Choroid plexus epithelial cell (primary cell): ENCODE measurements around the gene NPFFR1.

Experiments used
- DNase-seq: peaks from one replicate; pipeline ENCODE4 v3.0.0-alpha.2; 2010; ENCODE audit warnings: low read depth
- H3K4me3 ChIP-seq: 2 replicates; pipeline ENCODE4 v1.5.1; 2011; ENCODE audit warnings: low read depth, mild to moderate bottlenecking, control low read depth, low read length, moderate library complexity
- CTCF ChIP-seq: conservative IDR thresholded peaks from 2 replicates; pipeline ENCODE4 v1.5.1; 2011; ENCODE audit warnings: low read depth, mild to moderate bottlenecking, control low read depth, inconsistent platforms, low read length, moderate library complexity

NPFFR1 gene

DNA sequence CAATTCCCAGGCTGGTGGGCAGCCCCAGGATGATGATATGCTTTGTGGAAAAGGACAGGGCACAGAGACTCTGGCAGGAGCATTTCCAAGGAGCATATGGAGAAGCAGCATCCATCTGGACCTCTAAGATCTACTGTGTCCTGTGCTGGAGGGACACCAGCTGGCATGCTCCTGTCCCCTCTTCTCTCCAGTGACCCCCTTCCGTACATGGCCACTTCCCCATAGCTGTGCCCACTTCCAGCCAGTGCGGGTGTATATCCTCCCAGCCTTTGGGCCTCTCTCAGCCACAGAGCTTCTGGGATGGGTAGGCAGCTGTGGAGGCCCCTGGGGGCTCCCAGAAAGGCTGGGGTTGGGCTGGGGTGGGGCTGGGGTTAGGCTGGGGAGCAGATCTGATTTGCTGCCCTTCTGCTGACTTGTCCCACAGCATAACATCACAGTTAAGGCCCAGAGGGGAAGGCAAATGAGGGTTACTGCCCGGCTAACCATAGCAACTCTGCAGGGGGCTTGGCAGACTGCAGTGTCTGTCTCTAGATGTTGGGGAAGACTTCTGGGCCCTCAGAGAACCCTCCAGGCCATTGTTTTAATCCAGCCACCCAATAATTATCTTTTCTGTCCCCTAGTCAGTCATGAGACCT is 6.3 kb downstream of the NPFFR1 start:
- no peak overlapping the region for H3K4me3 ChIP-seq
- TF ChIP-seq CTCF = no peak
- DNase-seq = no peak

DNA sequence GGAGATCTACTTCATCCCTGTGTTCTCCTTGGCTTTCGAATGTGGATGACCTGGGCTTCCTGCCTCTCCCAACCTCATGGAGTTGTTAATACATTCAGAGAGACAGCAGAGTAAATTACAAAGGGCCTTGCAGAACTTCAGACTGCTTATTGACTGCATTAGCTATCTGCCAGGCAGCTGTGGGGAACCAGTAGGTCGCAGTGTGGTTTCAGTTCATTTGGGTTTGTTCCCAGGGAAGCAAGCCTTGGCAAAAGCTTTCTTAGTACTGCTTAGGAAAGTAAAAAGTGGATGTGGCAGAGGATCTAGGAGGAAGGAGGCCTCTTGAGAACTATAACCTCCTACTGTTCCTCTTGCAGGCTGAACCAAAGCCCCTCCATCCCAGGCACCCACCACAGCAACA is 9.2 kb downstream of the NPFFR1 start:
- TF ChIP-seq CTCF = peak; percentile 44
- no peak overlapping the region for H3K4me3 ChIP-seq
- peak; percentile 92 for DNase-seq

- peak; percentile 59 for DNase-seq
- H3K4me3 ChIP-seq = no peak overlapping the region
- peak; percentile 56 for TF ChIP-seq CTCF
Measured at GRCh38 chr10:70272925-70273316, 10.9 kb downstream of the NPFFR1 start.

- no peak overlapping the region for H3K4me3 ChIP-seq
- DNase-seq = no peak
- no peak for TF ChIP-seq CTCF
Measured at GRCh38 chr10:70271996-70272924, 11.5 kb downstream of the NPFFR1 start.

DNA sequence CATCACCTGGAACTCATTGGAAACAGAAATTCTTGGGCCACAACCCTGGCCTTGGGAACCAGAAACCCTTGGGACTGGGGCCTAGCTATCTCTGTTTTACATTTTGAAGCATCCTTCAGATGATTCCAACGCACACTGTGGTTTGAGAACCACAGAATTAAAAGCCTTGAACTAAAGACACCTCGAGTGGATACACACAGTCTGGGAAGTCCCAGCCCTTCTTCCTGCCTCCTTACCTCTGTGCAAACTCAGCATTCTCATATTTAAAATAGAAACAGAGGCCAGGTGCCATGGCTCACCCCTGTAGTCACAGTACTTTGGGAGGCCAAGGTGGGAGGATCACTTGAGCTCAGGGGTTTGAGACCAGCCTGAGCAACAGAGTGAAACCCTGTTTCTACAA is 12.9 kb downstream of the NPFFR1 start:
- DNase-seq = no peak

DNA sequence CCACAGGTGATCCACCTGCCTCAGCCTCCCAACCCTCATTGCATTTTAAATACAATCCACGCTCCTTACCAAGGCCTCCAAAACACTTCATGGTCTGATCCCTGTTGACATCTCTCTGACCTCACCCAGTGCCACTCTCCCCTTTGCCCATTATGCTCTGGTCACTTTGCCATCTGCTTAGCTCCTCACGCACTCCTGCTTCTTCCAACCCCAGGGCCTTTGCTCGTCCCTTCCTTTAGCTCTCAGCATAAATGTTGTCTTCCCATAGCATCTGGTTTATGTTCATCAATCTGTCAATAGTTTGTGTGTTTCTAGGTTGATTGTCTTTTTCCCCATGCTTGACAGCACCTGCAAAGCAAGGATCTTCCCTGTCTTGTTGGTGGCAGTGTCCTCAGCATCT is 14.1 kb downstream of the NPFFR1 start:
- no peak for TF ChIP-seq CTCF
- H3K4me3 ChIP-seq = no peak overlapping the region

More for the DNA sequence above, 12.9 kb downstream of the NPFFR1 start:
- no peak overlapping the region for H3K4me3 ChIP-seq
- TF ChIP-seq CTCF = no peak

More for the DNA sequence above, 14.1 kb downstream of the NPFFR1 start:
- no peak for DNase-seq
